PC-9 (cell line): ENCODE data around the gene RNF169. TPM values are rescaled to one million over a fixed set of nuclear protein-coding genes. Genes with fewer than 3 reads are reported as not detected.

Experiments
- BruUV-seq: library from RNA; stranded (reverse); fragments of 400-500 nt; replicated peaks from 2 replicates; lab custom pipeline; 2021; lab: Mats Ljungman, UMichigan
- CTCF ChIA-PET: fragments of 300-600 bp; sonication (Branson Sonifier 250); formaldehyde crosslinking; loops from one replicate; lab custom pipeline; 2022; ENCODE audit warnings: antibody characterized with exemption; lab: Charles Lee
- POLR2A ChIA-PET: fragments of 300-600 bp; sonication (Branson Sonifier 250); formaldehyde crosslinking; loops from one replicate; lab custom pipeline; 2022; ENCODE audit warnings: antibody characterized with exemption; ENCODE audit not compliant: unreplicated experiment; lab: Charles Lee
- DNase-seq, 2 experiments: peaks; one replicate each; pipeline versions ENCODE4 v3.0.0 to v3.0.0-alpha.2; 2015 to 2022; ENCODE audit warnings: mixed read lengths in 1 of 2
- H2AFZ ChIP-seq: fragments of 200-600 bp; sonication (generic); 2 replicates; pipeline ENCODE4 v1.8.1; 2017; ENCODE audit warnings: antibody characterized with exemption
- H3F3A ChIP-seq: fragments of 200-600 bp; sonication (generic); 2 replicates; pipeline ENCODE4 v1.8.1; 2017; ENCODE audit warnings: antibody characterized with exemption, mild to moderate bottlenecking, low read depth; ENCODE audit not compliant: insufficient read depth
- H3K27ac ChIP-seq: fragments of 200-600 bp; sonication (generic); 2 replicates; pipeline ENCODE4 v1.6.1; 2016; ENCODE audit warnings: mixed run types
- H3K27me3 ChIP-seq: fragments of 200-600 bp; sonication (generic); 2 replicates; pipeline ENCODE4 v1.6.1; 2016; ENCODE audit warnings: low read depth, mixed run types; ENCODE audit not compliant: insufficient read depth
- H3K36me3 ChIP-seq: fragments of 200-600 bp; sonication (generic); 2 replicates; pipeline ENCODE4 v1.6.1; 2016; ENCODE audit warnings: low read depth, mixed run types
- H3K4me1 ChIP-seq: fragments of 200-600 bp; sonication (generic); replicated peaks from 2 replicates; pipeline ENCODE4 v1.6.1; 2016; ENCODE audit warnings: mixed run types; ENCODE audit not compliant: insufficient read depth
- H3K4me2 ChIP-seq: fragments of 200-600 bp; sonication (generic); 2 replicates; pipeline ENCODE4 v1.6.1; 2017; ENCODE audit warnings: mixed run types
- H3K4me3 ChIP-seq: fragments of 200-600 bp; sonication (generic); 2 replicates; pipeline ENCODE4 v1.6.1; 2016; ENCODE audit warnings: mixed run types
- H3K79me2 ChIP-seq: fragments of 200-600 bp; sonication (generic); 2 replicates; pipeline ENCODE4 v1.6.1; 2017; ENCODE audit warnings: low read depth, mixed run types
- H3K9me2 ChIP-seq: fragments of 200-600 bp; sonication (generic); 2 replicates; pipeline ENCODE4 v1.8.1; 2017; ENCODE audit warnings: mild to moderate bottlenecking; ENCODE audit not compliant: insufficient read depth
- H3K9me3 ChIP-seq: fragments of 200-600 bp; sonication (generic); 2 replicates; pipeline ENCODE4 v1.8.1; 2016; ENCODE audit warnings: low read depth; ENCODE audit not compliant: insufficient read depth
- H4K20me1 ChIP-seq: fragments of 200-600 bp; sonication (generic); 2 replicates; pipeline ENCODE4 v1.8.1; 2017; ENCODE audit not compliant: insufficient read depth
- CTCF ChIP-seq: fragments of 200-600 bp; sonication (generic); conservative IDR thresholded peaks from 2 replicates; pipeline ENCODE4 v1.6.1; 2017; ENCODE audit warnings: mixed run types, antibody characterized with exemption, mild to moderate bottlenecking, moderate library complexity
- EZH2 ChIP-seq: fragments of 200-600 bp; sonication (generic); IDR thresholded peaks from 2 replicates; pipeline ENCODE4 v1.8.0; 2017; ENCODE audit warnings: antibody characterized with exemption, low read depth
- intact Hi-C: fragments of 100-400 bp; cut with micrococcal nuclease; formaldehyde crosslinking; loops from one replicate; pipeline ENCODE4 v1.10.0; 2022; ENCODE audit not compliant: unreplicated experiment
- total RNA-seq: library from RNA; stranded (reverse); gene quantifications from 2 replicates; pipeline ENCODE4 v1.2.3, GENCODE V29; 2021

The RNF169 gene
- total RNA-seq, 1 experiment from 2014 or later = 36.5 TPM

GRCh38 chr11:74818283-74818946 is 69.8 kb downstream of the RNF169 start:
- Histone ChIP-seq H3K36me3 (peaks cover 53% of the 10 kb centered on the region), H2AFZ (no peak overlapping the region), H3K4me1 (no peaks in the 10 kb centered on the region), H4K20me1 (peaks cover 4% of the 10 kb centered on the region; the same call in 1 of the 2 replicates), H3K27ac (no peak overlapping the region), H3K4me2 (no peak overlapping the region), H3K4me3 (no peak overlapping the region), H3F3A (no peaks in the 10 kb centered on the region), H3K27me3 (no peaks in the 10 kb centered on the region), H3K9me3 (0 out of 2 replicates have a peak, but pooled peaks cover 5% of the 10 kb centered on the region), H3K79me2 (peaks cover 4% of the 10 kb centered on the region; the same call in 1 of the 2 replicates), H3K9me2 (no peaks in the 10 kb centered on the region)
- ChIA-PET CTCF (no interaction called here), POLR2A (interaction anchor here (0.5 kb wide), 1 partner anchor 227 kb away, joined by 4 read pairs; no protein-coding TSS in a partner anchor)
- BruUV-seq = no TSS peak
- DNase-seq = no peak
- intact Hi-C loops = no loop called here
- TF ChIP-seq EZH2 (no peak), CTCF (no peak)

- Histone ChIP-seq H3K79me2 (peaks cover 4% of the 10 kb centered on the region; the same call in 1 of the 2 replicates), H3K27ac (no peak overlapping the region), H3K9me2 (no peaks in the 10 kb centered on the region), H3K36me3 (peaks cover 57% of the 10 kb centered on the region), H2AFZ (no peak overlapping the region), H3K4me3 (no peak overlapping the region), H3K4me1 (no peaks in the 10 kb centered on the region), H3K9me3 (peaks cover 15% of the 10 kb centered on the region; the same call in 1 of the 2 replicates), H3F3A (no peaks in the 10 kb centered on the region), H3K27me3 (no peaks in the 10 kb centered on the region), H4K20me1 (peaks cover 4% of the 10 kb centered on the region; the same call in 1 of the 2 replicates), H3K4me2 (no peak overlapping the region)
- no peak for DNase-seq
- no TSS peak for BruUV-seq
- intact Hi-C loops = no loop called here
- TF ChIP-seq EZH2 (no peak), CTCF (no peak)
- CTCF ChIA-PET = no interaction called here
- POLR2A ChIA-PET = no interaction called here
These were observed 70.8 kb downstream of the RNF169 start for GRCh38 chr11:74819400-74819799.

GRCh38 chr11:74820763-74821162 is 72.1 kb downstream of the RNF169 start:
- Histone ChIP-seq H3K9me2 (no peaks in the 10 kb centered on the region), H3K27me3 (no peaks in the 10 kb centered on the region), H3K36me3 (peaks cover 61% of the 10 kb centered on the region), H3K79me2 (peaks cover 9% of the 10 kb centered on the region; the same call in 1 of the 2 replicates), H3K27ac (no peak overlapping the region), H3K4me3 (no peak overlapping the region), H3K4me2 (no peak overlapping the region), H2AFZ (no peak overlapping the region), H3K4me1 (no peaks in the 10 kb centered on the region), H3F3A (no peaks in the 10 kb centered on the region), H4K20me1 (no peaks in the 10 kb centered on the region), H3K9me3 (peaks cover 28% of the 10 kb centered on the region)
- no peak for TF ChIP-seq EZH2
- TF ChIP-seq CTCF = no peak
- CTCF ChIA-PET = no interaction called here
- intact Hi-C loops = no loop called here
- POLR2A ChIA-PET = no interaction called here
- no peak for DNase-seq
- no TSS peak for BruUV-seq
